ENCODE results near the gene FBN1. TPM values are rescaled to one million over a fixed set of nuclear protein-coding genes. Genes with fewer than 3 reads are reported as not detected.

Gene FBN1
- total RNA-seq, 4 donors from 2014 or later = 17.6 to 106 (median 31.2) TPM

DNA sequence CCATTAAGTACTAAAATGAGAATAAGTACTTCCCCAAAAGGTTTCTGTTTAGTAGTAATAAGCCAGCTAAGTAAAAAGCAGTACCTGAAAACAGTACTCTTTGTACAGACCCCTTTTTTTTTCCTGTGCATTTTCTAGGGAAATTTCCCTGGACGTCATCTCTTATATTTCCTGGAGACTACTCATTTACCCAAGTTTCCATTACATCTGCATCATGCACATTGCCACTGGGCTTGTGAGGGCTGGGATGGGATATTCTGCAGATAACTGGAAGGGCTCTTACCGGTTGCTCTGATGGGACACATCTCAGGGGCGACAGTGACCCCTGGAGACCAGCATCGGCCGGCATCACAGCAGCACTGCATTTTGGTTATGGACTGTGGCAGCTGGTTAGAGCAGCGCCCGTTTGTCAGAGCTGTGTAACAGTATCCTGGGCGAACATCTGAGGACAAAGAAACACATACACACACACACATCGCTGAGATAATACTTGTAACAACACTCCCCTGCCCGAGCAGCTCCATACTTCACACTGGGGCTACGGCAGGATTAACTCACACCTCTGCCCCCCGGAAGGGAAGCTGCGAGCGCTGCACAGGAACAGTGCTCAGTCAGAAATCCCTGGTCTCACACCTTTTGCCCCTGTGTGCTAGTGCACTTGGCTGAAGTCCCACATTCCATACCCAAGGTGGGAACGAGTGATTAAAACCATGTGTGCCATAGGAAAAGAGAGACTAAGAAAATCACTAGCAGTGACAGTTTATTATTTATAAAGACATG, 124.9 kb downstream of the FBN1 start:
- intact Hi-C loops (cut with DNase I; ENCODE audit: low total_unique reads) (no loop called here), in situ Hi-C loops (cut with MboI; ENCODE audit: low pct_ligation_motif_present in 1 of 4, low pct_unique_long_range_greater_than_20kb in 1 of 4, low sequenced_read_pairs in 3 of 4) (no loop called here)
- Histone ChIP-seq H3K27ac (no peak overlapping the region), H3K27me3 (no peaks in the 10 kb centered on the region), H3K9me3 (no peaks in the 10 kb centered on the region), H3K4me1 (no peaks in the 10 kb centered on the region), H3K36me3 (no peaks in the 10 kb centered on the region), H3K4me3 (no peak overlapping the region)
- TF ChIP-seq, protein P1, sequence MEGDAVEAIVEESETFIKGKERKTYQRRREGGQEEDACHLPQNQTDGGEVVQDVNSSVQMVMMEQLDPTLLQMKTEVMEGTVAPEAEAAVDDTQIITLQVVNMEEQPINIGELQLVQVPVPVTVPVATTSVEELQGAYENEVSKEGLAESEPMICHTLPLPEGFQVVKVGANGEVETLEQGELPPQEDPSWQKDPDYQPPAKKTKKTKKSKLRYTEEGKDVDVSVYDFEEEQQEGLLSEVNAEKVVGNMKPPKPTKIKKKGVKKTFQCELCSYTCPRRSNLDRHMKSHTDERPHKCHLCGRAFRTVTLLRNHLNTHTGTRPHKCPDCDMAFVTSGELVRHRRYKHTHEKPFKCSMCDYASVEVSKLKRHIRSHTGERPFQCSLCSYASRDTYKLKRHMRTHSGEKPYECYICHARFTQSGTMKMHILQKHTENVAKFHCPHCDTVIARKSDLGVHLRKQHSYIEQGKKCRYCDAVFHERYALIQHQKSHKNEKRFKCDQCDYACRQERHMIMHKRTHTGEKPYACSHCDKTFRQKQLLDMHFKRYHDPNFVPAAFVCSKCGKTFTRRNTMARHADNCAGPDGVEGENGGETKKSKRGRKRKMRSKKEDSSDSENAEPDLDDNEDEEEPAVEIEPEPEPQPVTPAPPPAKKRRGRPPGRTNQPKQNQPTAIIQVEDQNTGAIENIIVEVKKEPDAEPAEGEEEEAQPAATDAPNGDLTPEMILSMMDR (IDR thresholded peaks at IDR 0.05) = no peak
- TF ChIP-seq EP300 (IDR thresholded peaks at IDR 0.05; ENCODE audit: low read depth) = no peak
- WGBS, 2 donors (ENCODE audit: low coverage in 1 of 2) = 83 to 85% methylated on average over 4 to 14 of the region's 15 CpGs
- no peak for DNase-seq

DNA sequence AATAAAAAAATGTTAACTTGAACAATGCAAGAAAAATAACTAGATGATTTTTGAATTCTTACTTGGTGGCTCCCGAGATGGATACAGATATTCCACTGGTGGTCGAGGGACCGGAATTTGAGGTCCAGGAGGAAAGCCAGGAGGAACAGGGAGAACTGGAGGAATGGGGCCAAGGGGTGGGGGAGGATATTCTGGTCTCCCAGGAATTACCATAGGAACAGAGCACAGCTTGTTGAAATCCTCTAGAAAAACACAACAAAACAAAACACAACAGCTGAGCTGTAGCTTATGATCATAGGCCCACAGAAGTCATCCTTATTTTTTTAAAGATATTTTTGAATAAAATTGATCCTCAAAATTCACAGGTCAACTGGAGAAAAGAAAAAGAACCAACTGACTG, 129.4 kb downstream of the FBN1 start:
- intact Hi-C loops (cut with DNase I; ENCODE audit: low total_unique reads) = no loop called here
- Histone ChIP-seq H3K4me3 (no peak overlapping the region), H3K9me3 (no peaks in the 10 kb centered on the region), H3K4me1 (no peaks in the 10 kb centered on the region), H3K27ac (no peak overlapping the region), H3K27me3 (no peaks in the 10 kb centered on the region), H3K36me3 (no peaks in the 10 kb centered on the region)
- TF ChIP-seq EP300 (IDR thresholded peaks at IDR 0.05; ENCODE audit: low read depth) (no peak), POLR2A (IDR thresholded peaks at IDR 0.05) (no peak), POLR2AphosphoS5 (IDR thresholded peaks at IDR 0.05) (no peak)
- TF ChIP-seq, protein P1 (IDR thresholded peaks at IDR 0.05) = no peak
- 91 to 93% methylated on average over 3 of the region's 3 CpGs for WGBS, 2 donors (ENCODE audit: low coverage in 1 of 2)
- no peak for DNase-seq
- in situ Hi-C loops (cut with MboI; ENCODE audit: low pct_ligation_motif_present in 1 of 4, low pct_unique_long_range_greater_than_20kb in 1 of 4, low sequenced_read_pairs in 3 of 4) = no loop called here

GRCh38 chr15:48515500-48515899, 130.0 kb downstream of the FBN1 start:
- Histone ChIP-seq H3K4me1 (no peaks in the 10 kb centered on the region), H3K4me3 (no peak overlapping the region), H3K27me3 (no peaks in the 10 kb centered on the region), H3K36me3 (no peaks in the 10 kb centered on the region), H3K27ac (no peak overlapping the region), H3K9me3 (no peaks in the 10 kb centered on the region)
- 76% methylated on average over 2 of the region's 2 CpGs; no CpG with 5 or more reads in 1 of the 2 donors for WGBS, 2 donors (ENCODE audit: low coverage in 1 of 2)
- DNase-seq = no peak
- no peak for TF ChIP-seq POLR2A (IDR thresholded peaks at IDR 0.05)
- in situ Hi-C loops (cut with MboI; ENCODE audit: low pct_ligation_motif_present in 1 of 4, low pct_unique_long_range_greater_than_20kb in 1 of 4, low sequenced_read_pairs in 3 of 4) (no loop called here), intact Hi-C loops (cut with DNase I; ENCODE audit: low total_unique reads) (no loop called here)

DNA sequence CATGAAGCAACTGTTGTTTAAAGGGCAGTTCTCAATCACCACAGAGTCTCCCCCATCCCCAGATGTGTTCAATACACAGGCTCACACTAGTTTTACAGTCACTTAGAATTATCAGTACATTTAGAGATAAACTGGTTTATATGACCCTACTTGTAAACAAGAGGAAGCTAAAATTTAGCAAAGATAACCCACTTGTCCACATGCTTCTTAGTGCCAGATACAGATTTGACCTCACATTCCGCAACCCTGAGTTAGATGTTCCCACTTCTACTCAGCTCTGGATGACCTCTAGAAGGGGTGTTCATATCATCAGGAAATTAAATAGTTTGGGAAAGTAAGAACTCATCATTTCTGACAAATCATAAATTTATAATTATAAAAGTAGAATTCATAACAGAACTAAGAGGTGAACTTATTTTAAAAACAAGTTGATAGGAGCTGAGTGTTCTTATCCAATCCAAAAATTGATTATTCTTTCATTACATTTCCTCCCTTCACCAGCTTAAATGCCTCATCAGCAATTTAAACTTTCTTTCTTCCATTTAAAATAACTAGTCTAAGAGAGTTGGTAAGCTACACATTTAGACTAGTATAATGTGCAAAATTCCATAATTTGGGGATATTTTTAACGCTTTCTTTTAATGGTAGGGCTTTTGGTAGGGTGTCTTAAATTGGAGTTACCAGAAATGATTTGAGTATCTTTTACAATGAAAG, 131.2 kb downstream of the FBN1 start:
- Histone ChIP-seq H3K27me3 (no peaks in the 10 kb centered on the region), H3K9me3 (no peaks in the 10 kb centered on the region), H3K4me3 (no peak overlapping the region), H3K4me1 (no peaks in the 10 kb centered on the region), H3K36me3 (no peaks in the 10 kb centered on the region), H3K27ac (no peak overlapping the region)
- TF ChIP-seq POLR2A (IDR thresholded peaks at IDR 0.05) = no peak
- no peak for TF ChIP-seq EP300 (IDR thresholded peaks at IDR 0.05; ENCODE audit: low read depth)
- TF ChIP-seq, protein P1 (IDR thresholded peaks at IDR 0.05) = no peak
- TF ChIP-seq POLR2AphosphoS5 (IDR thresholded peaks at IDR 0.05) = no peak
- 96% methylated on average over 2 of the region's 2 CpGs for WGBS, 2 donors (ENCODE audit: low coverage in 1 of 2)
- intact Hi-C loops (cut with DNase I; ENCODE audit: low total_unique reads) (no loop called here), in situ Hi-C loops (cut with MboI; ENCODE audit: low pct_ligation_motif_present in 1 of 4, low pct_unique_long_range_greater_than_20kb in 1 of 4, low sequenced_read_pairs in 3 of 4) (no loop called here)
- DNase-seq = no peak
